GM10266 (cell line): Measurements from ENCODE around the gene GALNTL6.

ENCODE experiments used
- DNase-seq: peaks from one replicate; pipeline ENCODE4 v3.0.0; 2012; ENCODE audit errors: extremely low spot score
- CTCF ChIP-seq: IDR thresholded peaks from 2 replicates; pipeline ENCODE4 v1.5.1; 2012; ENCODE audit warnings: mild to moderate bottlenecking, low read depth; ENCODE audit not compliant: control insufficient read depth, insufficient read depth; ENCODE audit errors: missing control alignments

The GALNTL6 gene

GRCh38 chr4:173009129-173009823, 1196.1 kb downstream of the GALNTL6 start:
- no peak for TF ChIP-seq CTCF
- DNase-seq: no peak

DNA sequence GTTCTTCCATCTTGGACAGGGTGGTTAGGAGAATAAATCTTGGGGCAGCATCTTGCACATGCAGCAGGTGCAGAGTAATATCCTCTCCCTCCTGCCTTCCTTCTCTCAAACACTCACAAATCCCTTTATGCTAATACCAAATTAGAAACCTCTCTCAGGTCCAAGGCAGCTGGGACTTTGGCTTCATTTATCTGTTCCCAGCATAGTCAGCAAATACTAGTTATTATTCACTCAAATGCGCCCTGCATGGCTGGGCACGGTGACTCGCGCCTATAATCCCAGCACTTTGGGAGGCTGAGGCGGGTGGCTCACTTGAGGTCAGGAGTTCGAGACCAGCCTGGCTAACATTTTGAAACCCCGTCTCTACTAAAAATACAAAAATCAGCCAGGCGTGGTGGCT, 1199.4 kb downstream of the GALNTL6 start:
- no peak for TF ChIP-seq CTCF
- DNase-seq: no peak

DNA sequence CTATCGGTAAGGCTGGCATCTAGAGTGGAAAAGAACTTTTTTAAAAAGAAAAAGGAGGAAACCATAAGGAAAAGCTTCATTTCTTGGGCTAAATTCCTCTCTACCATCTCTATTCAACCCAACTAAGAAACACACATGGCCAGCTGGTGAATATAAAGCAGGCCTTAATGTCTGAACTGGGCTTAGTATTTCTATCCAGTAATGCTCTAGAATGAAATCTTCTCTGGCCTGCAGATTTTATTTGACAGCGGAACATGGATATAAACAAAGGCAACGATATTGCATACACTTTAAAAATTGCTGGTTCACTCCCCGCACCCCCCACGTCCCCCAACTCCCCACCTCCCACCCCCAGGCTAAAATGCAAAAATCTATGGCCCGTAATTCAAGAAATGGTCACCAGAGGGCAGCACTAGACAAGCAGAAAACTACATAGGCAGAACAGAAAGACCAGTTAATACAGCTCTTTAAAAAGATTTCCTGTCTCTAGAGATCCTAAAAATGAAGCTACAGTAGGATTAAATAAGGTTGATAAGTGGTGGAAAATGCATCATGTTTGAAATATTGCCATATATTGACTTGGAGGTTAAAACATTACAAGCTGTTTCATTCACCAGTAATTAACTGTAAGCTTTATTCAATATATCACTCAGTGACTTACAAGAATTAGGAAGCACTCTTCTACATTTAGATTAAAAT, 1200.2 kb downstream of the GALNTL6 start:
- peak; percentile 67 for TF ChIP-seq CTCF
- DNase-seq: peak; percentile 40

DNA sequence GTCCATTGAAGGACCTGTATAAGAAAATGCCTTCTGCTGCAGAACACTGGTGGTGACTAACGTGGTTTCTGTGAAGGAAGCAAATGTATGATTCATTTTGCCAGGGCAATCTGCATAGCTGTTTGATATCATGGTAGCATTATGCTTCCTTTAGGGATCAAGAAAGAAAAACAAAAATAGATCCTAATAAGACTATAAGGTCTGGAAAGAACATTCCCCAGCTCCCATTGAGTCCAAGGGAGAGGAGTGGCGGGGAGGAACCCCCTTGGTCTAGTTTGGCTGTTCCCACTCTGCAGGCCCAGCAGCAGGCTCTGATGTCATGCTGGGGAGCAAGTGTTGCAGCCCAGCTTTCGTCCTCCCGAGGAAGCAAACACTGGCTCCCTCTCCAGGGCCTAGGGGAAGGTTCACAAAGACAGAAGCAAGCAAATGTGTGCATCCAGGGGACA, 1200.9 kb downstream of the GALNTL6 start:
- TF ChIP-seq CTCF: no peak
- no peak for DNase-seq

- no peak for TF ChIP-seq CTCF
Observed at GRCh38 chr4:173014836-173015235, 1201.6 kb downstream of the GALNTL6 start.

GRCh38 chr4:173017802-173018201, 1204.6 kb downstream of the GALNTL6 start:
- no peak for TF ChIP-seq CTCF
- DNase-seq: no peak

More at GRCh38 chr4:173014836-173015235, 1201.6 kb downstream of the GALNTL6 start:
- DNase-seq: no peak

DNA sequence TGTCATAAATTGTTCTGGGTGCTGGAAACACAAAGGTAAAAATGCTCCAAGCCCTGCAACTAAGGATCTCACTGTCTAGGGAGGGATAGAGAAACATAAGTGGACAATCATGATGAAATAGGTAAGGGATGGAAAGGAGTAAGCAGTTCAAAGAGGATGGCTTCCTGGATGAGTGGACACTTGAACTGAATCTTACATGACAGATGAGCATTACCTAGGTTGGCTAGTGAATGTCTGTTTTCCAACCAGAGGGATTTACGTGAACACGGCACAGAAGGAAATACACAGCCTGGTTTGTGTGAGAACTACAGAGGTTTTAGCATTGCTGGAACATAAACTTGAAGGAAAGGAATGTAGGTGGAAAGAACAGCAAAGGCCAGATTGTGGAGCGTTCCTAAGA, 1205.2 kb downstream of the GALNTL6 start:
- no peak for TF ChIP-seq CTCF

More for the DNA sequence above, 1205.2 kb downstream of the GALNTL6 start:
- DNase-seq: no peak
